ENCODE results near the gene ATF6. TPM values are rescaled to one million over a fixed set of nuclear protein-coding genes. Genes with fewer than 3 reads are reported as not detected.

ATF6 gene
- total and polyA plus RNA-seq, 2 of the 4 experiments (the other 2 are of a cell fraction) = 12.2 to 17.6 TPM

- POLR2A ChIA-PET (ENCODE audit: unreplicated experiment) = no interaction called here
- no peak overlapping the region for H2AK9ac ChIP-seq (replicated peaks; ENCODE audit: low read depth, low read length, poor library complexity)
- H3K79me1 ChIP-seq (ENCODE audit: low read depth in 1 of 2, low read length in 2 of 2) = peaks cover 0 to 3% of the 10 kb centered on the region in 2 experiments; a peak in 1 of 4 replicates
- no peak overlapping the region for H2BK20ac ChIP-seq (ENCODE audit: low read depth, low read length)
- no peak overlapping the region for H3K4ac ChIP-seq (ENCODE audit: low read depth, low read length)
- H4K5ac ChIP-seq (ENCODE audit: low read depth, low read length) = no peak overlapping the region
- H3K4me1 ChIP-seq (ENCODE audit: control insufficient read depth, insufficient read depth, low read length) = peaks cover 2% of the 10 kb centered on the region; the same call in 1 of the 2 replicates
- H3K56ac ChIP-seq (ENCODE audit: extremely low read depth, insufficient read depth, low read length) = no peak overlapping the region
- dilution Hi-C loops (cut with HindIII; ENCODE audit: low sequenced_read_pairs, unreplicated experiment) = no loop called here
- no TSS peak for BruUV-seq (replicated peaks)
- H3K4me2 ChIP-seq (ENCODE audit: low read depth, low read length) = no peak overlapping the region
- peaks cover 3% of the 10 kb centered on the region; the same call in 1 of the 2 replicates for H3K9me1 ChIP-seq (ENCODE audit: insufficient read depth, low read length)
- no peak overlapping the region for H3K9ac ChIP-seq (ENCODE audit: low read depth, low read length)
- no peak overlapping the region for H3K18ac ChIP-seq (ENCODE audit: low read depth, low read length)
- in situ Hi-C loops (cut with MboI; ENCODE audit: low sequenced_read_pairs) = no loop called here
- DNase-seq (no peak), ATAC-seq (ENCODE audit: low read depth) (no peak)
- H2AK5ac ChIP-seq (ENCODE audit: low read depth, low read length) = no peak overlapping the region
- H3K36me3 ChIP-seq (ENCODE audit: control insufficient read depth, insufficient read depth, low read length) = no peaks in the 10 kb centered on the region
- CTCF ChIA-PET = no interaction called here
- TF ChIP-seq MXI1 (IDR thresholded peaks at IDR 0.05; ENCODE audit: borderline replicate concordance, low read depth, low read length) = no peak
- TF ChIP-seq RAD21 (IDR thresholded peaks at IDR 0.05; ENCODE audit: low read length) = no peak
- no peak for TF ChIP-seq CHD1 (IDR thresholded peaks at IDR 0.05; ENCODE audit: low read depth, low read length)
- TF ChIP-seq FOS (IDR thresholded peaks at IDR 0.05; ENCODE audit: low read depth, low read length) = no peak
- TF ChIP-seq MAZ (IDR thresholded peaks at IDR 0.05; ENCODE audit: borderline replicate concordance, low read depth, low read length) = no peak
- no peak for TF ChIP-seq CTCF (conservative IDR thresholded peaks at IDR 0.05; ENCODE audit: low read depth, low read length)
- TF ChIP-seq ELK1 (IDR thresholded peaks at IDR 0.05; ENCODE audit: borderline replicate concordance, low read depth, low read length) = no peak
- no peak for TF ChIP-seq SMC3 (IDR thresholded peaks at IDR 0.05; ENCODE audit: low read depth, low read length)
- no peak for TF ChIP-seq BHLHE40 (IDR thresholded peaks at IDR 0.05; ENCODE audit: low read depth, low read length)
- TF ChIP-seq POLR2A (IDR thresholded peaks at IDR 0.05; ENCODE audit: low read depth, low read length) = no peak
- intact Hi-C loops (cut with micrococcal nuclease) = no loop called here
- no CpG with 5 or more reads among the region's 1 CpG for WGBS, 2 experiments (ENCODE audit: extremely low coverage in 2 of 2, insufficient read length in 1 of 2)
- H3K23ac ChIP-seq (ENCODE audit: low read depth, low read length) = no peak overlapping the region
- no peaks in the 10 kb centered on the region for H3K27me3 ChIP-seq (ENCODE audit: control insufficient read depth, insufficient read depth, low read length)
- no peaks in the 10 kb centered on the region for H3K9me3 ChIP-seq (ENCODE audit: control insufficient read depth, insufficient read depth, low read length)
- H2BK5ac ChIP-seq (ENCODE audit: low read depth, low read length, poor library complexity, severe bottlenecking) = no peak overlapping the region
- H4K20me1 ChIP-seq (ENCODE audit: insufficient read depth, low read length) = no peaks in the 10 kb centered on the region
- H4K8ac ChIP-seq (ENCODE audit: low read depth in 2 of 2, low read length in 2 of 2) = no peak overlapping the region
- H3K4me3 ChIP-seq (ENCODE audit: insufficient read depth, low read depth, low read length) = no peak overlapping the region
- H3K27ac ChIP-seq (ENCODE audit: insufficient read depth, low read length) = no peak overlapping the region
- no peak overlapping the region for H2BK120ac ChIP-seq (ENCODE audit: low read depth, low read length)
- no peak overlapping the region for H2AFZ ChIP-seq (replicated peaks; ENCODE audit: low read length, poor library complexity)
- H2BK15ac ChIP-seq (ENCODE audit: low read depth, low read length) = no peak overlapping the region
- no peak overlapping the region for H3K14ac ChIP-seq (replicated peaks; ENCODE audit: low read depth, low read length)
- H4K91ac ChIP-seq (ENCODE audit: insufficient read depth, low read depth, low read length) = no peak overlapping the region
Observed at GRCh38 chr1:161950377-161950776, 184.3 kb downstream of the ATF6 start.
